OCI-LY7 (cell line): Measurements from ENCODE around the gene IGFLR1.

ENCODE experiments used
- CTCF ChIP-seq: fragments of 200-600 bp; sonication (generic); conservative IDR thresholded peaks from 2 replicates; pipeline ENCODE4 v1.5.1; 2014; ENCODE audit warnings: mild to moderate bottlenecking, antibody characterized with exemption, low read length, moderate library complexity, mixed read lengths
- EZH2phosphoT487 ChIP-seq: fragments of 200-600 bp; sonication (generic); IDR thresholded peaks from 2 replicates; pipeline ENCODE4 v1.6.1; 2018; ENCODE audit warnings: low read depth, borderline replicate concordance, mild to moderate bottlenecking, mixed run types, antibody characterized with exemption, low read length, moderate library complexity, mixed read lengths

GRCh38 chr19:35752746-35753350, 10.6 kb upstream of the IGFLR1 start:
- TF ChIP-seq CTCF, result no peak
- no peak for TF ChIP-seq EZH2phosphoT487
